ENCODE measurements around the gene LILRB5.
"Not testable (repeated sequence)": the region's sequence is repeated elsewhere in the genome, so short reads cannot be mapped to it uniquely, and the experiment has no call there.

The LILRB5 gene

DNA sequence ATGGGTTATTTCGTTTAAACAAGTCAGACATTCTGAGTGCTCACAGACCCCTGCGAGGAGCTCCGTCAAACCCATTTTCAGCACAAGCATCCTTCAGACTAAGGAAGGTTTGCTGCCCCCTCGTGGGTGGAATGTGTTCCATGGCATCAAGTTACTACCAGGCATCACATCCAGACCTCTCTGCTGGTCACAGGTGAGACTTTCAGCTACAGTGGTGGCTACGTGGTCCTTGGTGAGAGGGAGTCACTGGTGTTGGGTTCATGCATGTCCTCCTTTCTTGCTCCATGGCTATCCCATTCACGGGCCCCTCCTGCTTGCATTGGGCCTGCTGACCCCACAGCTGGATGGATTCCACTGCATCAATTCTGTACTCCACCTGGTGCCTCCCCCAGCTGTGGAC, 9.1 kb upstream of the LILRB5 start:
- Mint-ChIP-seq H3K36me3 (no peaks in the 10 kb centered on the region), H3K9me3 (no peaks in the 10 kb centered on the region), H3K4me3 (no peak overlapping the region), H3K27me3 (peaks cover 43 to 47% of the 10 kb centered on the region in 2 donors), H3K4me1 (peaks cover 0 to 4% of the 10 kb centered on the region in 2 donors), H3K27ac (no peak overlapping the region)
- ATAC-seq (replicated peaks) (peak; percentile 89 to 91), DNase-seq (peak; percentile 41)

DNA sequence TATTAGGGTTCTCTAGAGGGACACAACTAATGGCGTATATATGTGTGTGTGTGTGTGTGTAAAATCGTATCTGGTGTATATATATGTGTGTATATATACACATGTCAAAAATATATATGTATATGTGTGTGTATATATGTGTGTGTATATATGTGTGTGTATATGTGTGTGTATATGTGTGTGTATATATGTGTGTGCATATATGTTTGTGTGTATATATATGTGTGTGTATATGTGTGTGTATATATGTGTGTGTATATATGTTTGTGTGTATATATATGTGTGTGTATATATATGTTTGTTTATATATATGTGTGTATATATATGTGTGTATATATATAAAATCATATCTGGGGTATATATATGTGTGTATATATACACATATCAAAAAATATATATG, 5.4 kb upstream of the LILRB5 start:
- H3K9me3 Mint-ChIP-seq = no peaks in the 10 kb centered on the region
- no peak for ATAC-seq (replicated peaks)

DNA sequence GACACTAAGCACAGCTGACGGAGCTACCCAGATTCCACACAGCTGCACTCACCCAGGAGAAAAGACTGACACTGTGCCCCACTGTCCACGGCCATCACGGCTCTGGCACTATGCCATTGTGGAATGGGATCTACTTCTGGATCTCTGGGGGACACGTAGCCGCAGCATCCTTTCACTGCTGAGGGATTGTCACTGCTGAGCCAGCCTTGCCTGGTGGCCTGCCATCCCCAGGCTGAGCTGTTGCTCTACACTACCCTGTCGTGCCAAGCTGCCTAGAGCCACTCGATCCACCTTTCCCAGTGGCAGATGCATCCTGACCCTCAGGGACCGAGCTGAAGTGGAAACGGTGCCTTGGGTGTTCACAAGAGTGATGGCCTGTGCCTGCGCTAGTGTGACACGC, 5.0 kb upstream of the LILRB5 start:
- DNase-seq (no peak), ATAC-seq (replicated peaks) (no peak)
- Mint-ChIP-seq H3K9me3 (no peaks in the 10 kb centered on the region), H3K4me3 (no peak overlapping the region), H3K4me1 (peaks cover 0 to 4% of the 10 kb centered on the region in 2 donors), H3K36me3 (no peaks in the 10 kb centered on the region), H3K27me3 (peaks cover 30 to 48% of the 10 kb centered on the region in 2 donors), H3K27ac (no peak overlapping the region)

More for the DNA sequence above, 5.4 kb upstream of the LILRB5 start:
- no peak for DNase-seq
- H3K27ac Mint-ChIP-seq = no peak overlapping the region
- no peaks in the 10 kb centered on the region for H3K36me3 Mint-ChIP-seq
- H3K4me1 Mint-ChIP-seq = peaks cover 0 to 4% of the 10 kb centered on the region in 2 donors
- no peak overlapping the region for H3K4me3 Mint-ChIP-seq
- H3K27me3 Mint-ChIP-seq = peaks cover 30 to 46% of the 10 kb centered on the region in 2 donors

DNA sequence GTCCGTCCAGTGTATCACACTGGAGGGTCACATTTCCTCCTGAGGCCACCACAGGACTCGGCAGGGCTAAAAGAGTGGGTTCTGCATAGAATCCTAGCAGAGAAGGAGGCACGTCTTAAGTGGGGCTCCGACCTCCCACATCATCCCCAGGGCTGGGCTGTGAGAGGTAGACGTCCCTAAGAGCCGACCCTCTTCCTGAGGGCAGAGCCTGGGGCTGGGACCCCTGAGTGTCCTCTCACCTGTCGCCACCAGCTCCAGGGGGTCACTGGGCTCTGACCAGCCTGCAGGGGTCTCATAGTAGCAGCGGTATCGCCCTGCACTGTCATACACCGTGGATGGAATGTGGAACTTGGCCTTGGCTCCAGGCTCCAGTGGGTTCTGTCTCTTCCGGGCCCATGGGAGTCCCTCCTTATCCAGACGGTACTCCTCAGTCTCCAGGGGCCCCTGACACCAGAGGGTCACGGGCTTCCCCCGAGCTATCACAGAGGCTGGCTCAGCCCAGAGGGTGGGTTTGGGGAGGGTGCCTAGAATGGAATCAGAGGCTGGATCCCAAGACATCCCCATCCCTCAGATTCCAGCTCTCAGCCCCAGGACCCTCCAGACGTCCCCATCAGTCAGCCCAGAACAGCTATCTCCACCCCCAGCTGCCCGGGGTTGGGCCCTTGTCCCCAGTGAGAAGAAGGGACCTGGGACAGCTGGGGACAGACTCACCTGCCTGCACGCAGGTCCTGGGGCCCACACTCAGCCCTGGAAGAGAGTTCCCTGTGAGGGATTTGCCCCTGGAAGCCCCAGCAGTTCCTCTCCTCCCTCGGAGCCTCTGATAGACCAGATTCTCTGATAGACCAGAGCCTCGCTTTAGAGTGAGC, 590 bp downstream of the LILRB5 start:
- ATAC-seq (replicated peaks) = no peak
- DNase-seq = no peak
- Mint-ChIP-seq H3K4me3 (no peak overlapping the region), H3K9me3 (no peaks in the 10 kb centered on the region), H3K27ac (no peak overlapping the region), H3K27me3 (peaks cover 33 to 65% of the 10 kb centered on the region in 2 donors), H3K4me1 (no peaks in the 10 kb centered on the region), H3K36me3 (no peaks in the 10 kb centered on the region)

DNA sequence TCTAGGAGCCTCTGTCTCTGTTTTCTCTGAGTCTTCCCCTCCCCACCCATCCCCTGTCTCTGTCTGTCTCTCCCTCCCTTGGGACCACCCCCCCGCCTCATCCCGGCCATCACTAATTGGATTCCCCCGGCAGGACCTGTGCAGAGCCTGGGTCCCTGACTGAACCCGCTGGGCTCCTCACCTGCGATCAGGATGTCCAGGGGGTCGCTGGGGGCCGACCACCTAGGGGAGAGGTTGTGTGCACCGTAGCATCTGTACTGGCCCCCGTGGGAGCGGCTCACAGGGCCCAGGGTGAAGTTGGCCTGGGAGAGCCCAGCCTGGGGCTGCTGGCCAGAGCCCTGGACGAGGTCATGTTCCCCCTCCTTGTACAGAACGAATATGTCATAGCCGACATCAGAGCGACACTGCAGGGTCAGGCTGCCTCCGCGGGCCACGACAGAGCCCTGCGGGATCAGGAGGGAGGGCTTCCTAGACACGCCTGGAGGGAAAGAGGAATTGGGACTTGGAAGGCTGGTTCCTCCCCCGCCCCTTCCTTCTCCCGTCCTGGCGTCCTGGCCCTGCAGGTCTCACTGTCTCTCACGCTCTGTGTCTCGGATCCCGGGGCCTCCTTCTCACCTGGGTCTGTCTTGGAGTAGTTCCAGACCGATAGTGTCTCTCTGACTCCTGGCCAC, 1.8 kb downstream of the LILRB5 start:
- no peaks in the 10 kb centered on the region for H3K4me1 Mint-ChIP-seq
- no peaks in the 10 kb centered on the region for H3K36me3 Mint-ChIP-seq
- H3K27ac Mint-ChIP-seq = no peak overlapping the region
- H3K27me3 Mint-ChIP-seq = peaks cover 32 to 63% of the 10 kb centered on the region in 2 donors
- no peak for DNase-seq
- ATAC-seq (replicated peaks) = no peak
- no peak overlapping the region for H3K4me3 Mint-ChIP-seq
- H3K9me3 Mint-ChIP-seq = no peaks in the 10 kb centered on the region

DNA sequence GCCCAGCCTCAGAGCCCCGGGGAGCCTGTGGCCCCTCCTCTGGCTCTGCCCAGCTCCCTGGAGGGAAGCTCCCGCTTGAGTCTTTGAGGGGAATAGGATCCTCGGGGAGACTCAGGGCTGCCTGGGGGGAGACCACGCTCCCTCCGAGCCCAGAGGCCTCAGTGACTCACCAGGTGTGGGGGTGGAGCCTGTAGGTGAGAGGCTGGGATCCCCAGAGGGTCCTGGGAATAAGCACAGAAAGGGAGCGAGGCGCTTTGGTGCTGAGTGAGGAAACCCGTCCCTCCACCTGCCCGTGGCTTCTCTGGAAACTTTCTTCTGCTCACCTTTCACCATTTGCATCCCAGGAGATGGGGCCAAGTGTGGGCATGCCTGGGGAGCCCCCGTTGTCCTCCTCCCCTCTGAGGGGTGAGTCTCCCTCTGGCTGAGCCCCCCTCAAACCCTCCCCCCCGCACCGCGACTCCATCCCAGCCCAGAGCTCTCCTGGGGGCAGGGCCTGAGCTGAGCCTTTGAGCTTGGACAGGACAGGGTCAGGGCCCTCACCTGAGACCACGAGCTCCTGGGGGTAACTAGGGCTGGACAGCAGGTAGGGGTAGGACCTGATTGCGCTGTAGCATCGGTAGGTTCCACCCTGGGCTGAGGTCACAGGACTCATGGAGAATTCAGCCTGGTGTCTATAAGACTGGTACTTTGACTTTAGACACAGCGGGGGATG, 2.7 kb downstream of the LILRB5 start:
- Mint-ChIP-seq H3K36me3 (no peaks in the 10 kb centered on the region), H3K27ac (no peak overlapping the region), H3K9me3 (no peaks in the 10 kb centered on the region), H3K4me3 (no peak overlapping the region), H3K4me1 (no peaks in the 10 kb centered on the region), H3K27me3 (peaks cover 33 to 67% of the 10 kb centered on the region in 2 donors)
- no peak for ATAC-seq (replicated peaks)
- DNase-seq = no peak

DNA sequence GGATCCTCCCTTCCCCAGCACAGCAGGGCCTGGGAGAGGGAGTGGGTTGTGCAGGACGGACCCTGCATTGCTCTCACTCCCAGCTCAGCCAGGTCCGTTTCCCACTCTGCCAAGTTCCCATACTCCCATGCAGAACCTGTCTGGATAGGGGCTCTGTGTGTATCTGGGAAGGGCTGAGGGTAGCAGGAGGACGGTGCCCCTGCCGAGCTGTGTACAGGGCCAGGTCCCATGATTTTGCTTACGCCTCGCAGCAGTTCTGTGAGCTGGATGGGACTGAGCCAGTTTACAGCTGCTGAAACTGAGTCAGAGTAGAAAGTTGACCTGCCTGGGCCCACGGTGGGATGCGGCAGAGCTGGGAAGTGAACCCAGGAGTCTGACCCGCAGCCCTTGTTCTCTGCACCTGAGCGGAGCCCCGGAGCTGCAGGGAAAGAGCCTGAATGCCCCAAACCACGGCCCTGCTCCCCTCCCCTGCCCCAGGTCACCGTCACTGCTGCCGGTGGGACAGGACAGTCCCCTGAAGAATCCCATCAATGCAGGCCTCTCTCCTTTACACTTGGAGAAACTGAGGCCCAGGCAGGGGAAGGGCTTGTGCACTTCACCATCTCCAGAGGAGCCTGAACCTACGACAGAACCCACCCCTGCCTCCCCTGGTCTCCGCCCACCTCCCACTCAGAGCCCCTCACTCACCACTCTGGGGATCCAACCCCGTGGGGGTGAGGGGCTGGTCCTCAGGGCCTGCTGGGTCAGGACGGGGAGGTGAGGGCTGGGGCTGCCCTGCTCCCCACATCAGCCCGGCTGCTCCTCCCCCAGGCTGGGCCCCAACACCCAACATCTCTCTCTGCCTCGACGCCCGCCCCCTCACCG, 3.5 kb downstream of the LILRB5 start:
- Mint-ChIP-seq H3K4me1 (peaks cover 0 to under 1% of the 10 kb centered on the region in 2 donors), H3K36me3 (no peaks in the 10 kb centered on the region), H3K9me3 (no peaks in the 10 kb centered on the region), H3K4me3 (no peak overlapping the region), H3K27me3 (peaks cover 34 to 67% of the 10 kb centered on the region in 2 donors), H3K27ac (no peak overlapping the region)
- ATAC-seq (replicated peaks) (no peak), DNase-seq (no peak)

DNA sequence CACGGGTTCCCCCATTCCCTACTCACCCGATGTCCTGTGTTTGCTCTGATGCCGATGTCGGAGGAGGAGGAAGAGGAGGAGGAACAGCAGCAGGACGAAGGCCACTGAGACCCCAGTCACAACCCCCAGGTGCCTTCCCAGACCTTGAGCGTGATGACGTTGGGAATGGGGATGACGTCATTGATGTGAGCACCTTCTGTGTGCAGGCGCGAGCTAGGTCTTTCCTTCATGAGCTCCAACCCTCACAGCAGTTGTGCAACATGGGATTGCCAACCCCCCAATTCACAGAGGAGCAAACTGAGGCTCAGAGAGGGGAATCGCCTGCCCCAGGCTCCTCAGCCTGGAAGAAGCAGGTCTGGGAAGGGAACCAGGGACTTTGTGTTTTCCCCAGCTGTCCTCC, 4.2 kb downstream of the LILRB5 start:
- DNase-seq (no peak), ATAC-seq (replicated peaks) (no peak)
- Mint-ChIP-seq H3K27me3 (peaks cover 36 to 70% of the 10 kb centered on the region in 2 donors), H3K4me3 (no peak overlapping the region), H3K36me3 (no peaks in the 10 kb centered on the region), H3K9me3 (no peaks in the 10 kb centered on the region), H3K4me1 (peaks cover 6 to 8% of the 10 kb centered on the region in 2 donors), H3K27ac (no peak overlapping the region)

DNA sequence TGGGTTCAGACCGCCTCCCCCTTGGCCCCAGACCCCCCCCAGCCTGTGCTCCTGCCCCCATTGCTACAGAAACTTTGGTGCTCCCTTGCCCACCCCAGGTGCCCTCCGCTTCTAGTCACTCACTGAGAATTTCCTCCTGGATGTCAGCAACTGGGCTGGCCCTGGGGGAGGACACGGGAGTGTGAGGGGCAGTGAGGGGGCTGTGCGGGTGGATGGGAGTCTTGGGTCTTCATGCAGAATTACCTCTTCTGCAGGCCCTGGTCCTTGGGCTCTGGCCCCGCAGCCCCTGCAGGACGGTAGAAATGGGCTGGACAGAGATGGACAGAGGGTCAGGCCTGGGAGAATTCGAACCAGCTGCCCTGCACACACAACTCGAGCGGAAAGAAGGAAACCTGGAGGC, 4.8 kb downstream of the LILRB5 start:
- Mint-ChIP-seq H3K27me3 (peaks cover 40 to 69% of the 10 kb centered on the region in 2 donors), H3K27ac (no peak overlapping the region), H3K4me1 (peaks cover 12% of the 10 kb centered on the region in 2 donors), H3K36me3 (no peaks in the 10 kb centered on the region), H3K9me3 (no peaks in the 10 kb centered on the region), H3K4me3 (no peak overlapping the region)
- no peak for ATAC-seq (replicated peaks)
- no peak for DNase-seq

DNA sequence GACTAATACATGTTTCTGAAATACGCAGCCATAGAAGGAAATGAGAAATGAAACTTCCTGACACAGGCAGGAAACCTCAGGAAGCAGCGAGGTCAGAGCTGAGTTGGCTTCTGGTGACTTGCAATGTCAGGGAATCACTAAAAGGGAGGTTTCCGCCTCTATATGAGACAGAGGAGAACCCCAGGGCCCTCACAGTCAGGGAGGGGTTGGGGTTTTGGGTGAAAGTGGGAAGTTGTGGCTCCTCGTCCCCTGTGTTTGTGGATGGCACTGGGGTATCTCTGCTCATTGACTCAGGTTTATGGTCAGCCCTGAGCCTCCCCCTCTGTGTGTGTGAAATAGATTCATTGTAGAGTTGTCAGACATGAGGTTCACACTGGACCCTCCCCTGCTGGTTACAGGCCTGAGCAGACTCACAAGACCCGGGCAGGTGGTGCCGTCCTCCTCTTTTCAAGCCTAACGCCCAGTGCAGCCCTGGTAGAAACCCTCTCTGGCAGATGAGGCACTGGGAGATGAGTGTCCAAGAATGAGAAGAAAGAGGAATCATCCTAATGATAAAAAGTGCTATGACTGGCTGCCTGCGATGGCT, 9.0 kb downstream of the LILRB5 start:
- ATAC-seq (replicated peaks) (peak; percentile 91 to 93), DNase-seq (peak; percentile 39)
- no peaks in the 10 kb centered on the region for H3K9me3 Mint-ChIP-seq
- H3K36me3 Mint-ChIP-seq = no peaks in the 10 kb centered on the region
- no peak overlapping the region for H3K4me3 Mint-ChIP-seq
- H3K4me1 Mint-ChIP-seq = peaks cover 14 to 21% of the 10 kb centered on the region in 2 donors
- H3K27ac Mint-ChIP-seq = peak overlapping the region; percentile 77
- H3K27me3 Mint-ChIP-seq = peaks cover 23 to 66% of the 10 kb centered on the region in 2 donors

DNA sequence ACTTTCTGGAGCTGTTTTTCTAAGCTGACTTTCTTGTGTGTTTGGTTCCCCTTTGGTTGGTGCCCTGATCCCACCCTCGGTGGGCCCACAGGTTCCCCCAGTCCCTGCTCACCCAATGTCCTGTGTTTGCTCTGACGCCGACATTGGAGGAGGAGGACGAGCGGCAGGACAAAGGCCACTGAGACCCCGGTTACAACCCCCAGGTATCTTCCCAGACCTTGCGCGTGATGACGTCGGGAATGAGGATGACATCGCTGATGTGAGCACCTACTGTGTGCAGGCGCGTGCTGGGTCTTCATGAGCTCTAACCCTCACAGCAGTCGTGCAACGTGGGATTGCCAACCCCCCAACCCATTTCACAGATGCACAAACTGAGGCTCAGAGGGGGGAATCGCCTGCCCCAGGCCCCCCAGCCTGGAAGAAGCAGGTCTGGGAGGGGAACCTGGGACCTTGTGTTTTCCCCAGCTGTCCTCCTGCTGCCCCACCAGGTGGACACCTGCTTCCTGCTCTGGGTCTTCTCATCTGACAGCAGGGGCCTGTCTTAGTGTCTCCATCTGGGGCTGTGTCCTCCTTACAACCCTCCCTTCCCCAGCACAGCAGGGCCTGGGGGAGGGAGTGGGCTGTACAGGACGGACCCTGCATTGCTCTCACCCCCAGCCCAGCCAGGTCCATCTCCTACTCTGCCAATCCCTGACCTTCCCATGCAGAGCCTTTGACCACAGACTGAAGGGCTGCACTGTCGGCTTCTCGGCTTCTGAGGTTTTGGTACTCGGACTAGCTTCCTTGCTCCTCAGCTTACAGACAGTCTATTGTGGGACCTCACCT, 9.8 kb downstream of the LILRB5 start:
- peaks cover 17 to 61% of the 10 kb centered on the region in 2 donors for H3K27me3 Mint-ChIP-seq
- H3K27ac Mint-ChIP-seq = peak overlapping the region; percentile 77
- H3K4me1 Mint-ChIP-seq = peaks cover 14 to 21% of the 10 kb centered on the region in 2 donors
- no peaks in the 10 kb centered on the region for H3K9me3 Mint-ChIP-seq
- H3K36me3 Mint-ChIP-seq = no peaks in the 10 kb centered on the region
- ATAC-seq (replicated peaks) = peak; percentile 7 to 19
- H3K4me3 Mint-ChIP-seq = no peak overlapping the region
- no peak for DNase-seq

DNA sequence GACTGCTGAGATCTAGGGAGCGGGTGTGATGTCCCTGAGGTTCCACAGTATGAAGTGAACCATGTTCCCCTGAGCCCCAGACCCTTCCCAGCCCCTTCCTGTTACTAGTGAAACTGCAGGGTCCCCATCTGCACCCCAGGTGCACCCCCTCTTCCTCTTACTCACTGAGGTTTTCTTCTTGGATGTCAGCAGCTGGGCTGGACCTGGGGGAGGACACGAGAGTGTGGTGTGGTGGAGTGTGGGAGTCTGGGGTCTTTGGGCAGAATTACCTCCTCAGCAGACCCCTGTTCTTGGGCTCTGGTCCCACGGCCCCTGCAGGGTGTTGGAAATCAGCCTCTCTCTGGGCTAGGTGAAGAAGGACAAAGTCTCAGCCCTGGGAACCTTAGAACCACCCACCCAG, 11.1 kb downstream of the LILRB5 start:
- DNase-seq (no peak), ATAC-seq (replicated peaks) (no peak)
- Mint-ChIP-seq H3K27ac (no peak overlapping the region), H3K36me3 (no peaks in the 10 kb centered on the region), H3K4me1 (peaks cover 14 to 21% of the 10 kb centered on the region in 2 donors), H3K27me3 (peaks cover 15 to 56% of the 10 kb centered on the region in 2 donors), H3K9me3 (no peaks in the 10 kb centered on the region), H3K4me3 (no peak overlapping the region)

DNA sequence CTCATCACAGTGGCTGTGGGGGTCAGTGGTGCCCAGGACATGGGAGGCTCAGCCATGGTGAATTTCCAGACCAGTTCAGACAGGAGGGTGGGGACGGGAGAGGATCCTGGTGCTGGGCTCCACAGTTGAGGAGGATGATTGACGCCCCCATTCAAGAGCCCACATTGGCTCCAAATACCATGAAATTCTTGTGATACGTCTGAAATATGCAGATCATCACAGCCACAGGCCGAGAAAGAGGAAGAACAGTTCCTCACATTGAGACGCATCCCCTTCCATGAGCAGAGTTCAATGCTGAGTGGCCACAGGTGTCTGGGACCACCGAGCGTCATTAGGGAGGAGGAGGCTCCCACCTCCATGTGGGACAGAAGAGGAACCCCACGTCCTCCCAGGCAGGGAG, 13.3 kb downstream of the LILRB5 start:
- H3K4me3 Mint-ChIP-seq; H3K9me3 Mint-ChIP-seq; DNase-seq; H3K27ac Mint-ChIP-seq; H3K36me3 Mint-ChIP-seq; ATAC-seq (replicated peaks): not testable (repeated sequence)
- Mint-ChIP-seq H3K4me1 (peaks cover 14 to 21% of the 10 kb centered on the region in 2 donors), H3K27me3 (peaks cover 19 to 54% of the 10 kb centered on the region in 2 donors)
